ENCODE measurements around the gene SUMF1.

DNA sequence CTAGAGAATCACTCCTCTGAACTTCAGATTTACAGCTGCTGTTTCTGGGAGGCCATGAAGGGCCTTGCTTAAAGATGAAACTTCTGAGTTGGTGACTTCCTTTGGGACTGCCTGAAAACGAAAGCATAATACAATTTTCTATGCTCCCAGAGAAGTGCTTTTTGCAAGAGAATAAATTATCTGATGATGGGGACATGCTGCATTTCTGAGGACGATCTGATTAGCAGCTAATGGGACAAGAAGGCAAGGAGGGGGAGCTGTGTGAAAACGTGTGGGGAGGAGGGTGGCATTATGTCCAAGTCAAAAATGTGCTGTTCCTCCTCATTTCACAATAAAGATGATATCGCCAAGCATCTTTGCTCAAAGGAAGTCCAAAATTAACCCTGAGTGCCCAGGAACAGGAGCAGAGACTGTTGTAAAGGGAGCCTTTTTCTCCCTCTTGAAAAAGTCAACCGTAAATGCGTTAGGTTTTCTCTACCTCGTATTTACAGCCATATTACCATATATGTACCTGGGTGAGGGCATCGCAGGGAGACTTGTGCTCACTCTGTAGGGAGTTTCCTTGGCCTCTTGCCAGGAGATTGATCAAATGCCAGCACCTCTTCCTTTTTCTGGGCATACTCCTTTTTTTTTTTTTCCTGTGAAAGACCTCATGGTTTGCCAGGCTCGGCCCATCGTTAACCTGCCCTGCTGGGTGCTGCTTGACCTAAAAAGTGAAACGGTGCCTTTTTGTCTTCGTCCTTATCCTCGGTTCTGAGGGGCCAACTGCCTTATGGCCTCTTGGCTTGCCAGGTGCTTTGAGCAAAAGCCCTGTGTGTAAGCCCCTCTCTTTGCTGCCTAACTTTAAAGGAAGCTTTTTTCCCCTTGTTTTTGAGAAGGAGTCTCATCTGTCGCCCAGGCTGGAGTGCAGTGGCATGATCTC is 37.5 kb upstream of the SUMF1 start:
- TF ChIP-seq, protein P1, sequence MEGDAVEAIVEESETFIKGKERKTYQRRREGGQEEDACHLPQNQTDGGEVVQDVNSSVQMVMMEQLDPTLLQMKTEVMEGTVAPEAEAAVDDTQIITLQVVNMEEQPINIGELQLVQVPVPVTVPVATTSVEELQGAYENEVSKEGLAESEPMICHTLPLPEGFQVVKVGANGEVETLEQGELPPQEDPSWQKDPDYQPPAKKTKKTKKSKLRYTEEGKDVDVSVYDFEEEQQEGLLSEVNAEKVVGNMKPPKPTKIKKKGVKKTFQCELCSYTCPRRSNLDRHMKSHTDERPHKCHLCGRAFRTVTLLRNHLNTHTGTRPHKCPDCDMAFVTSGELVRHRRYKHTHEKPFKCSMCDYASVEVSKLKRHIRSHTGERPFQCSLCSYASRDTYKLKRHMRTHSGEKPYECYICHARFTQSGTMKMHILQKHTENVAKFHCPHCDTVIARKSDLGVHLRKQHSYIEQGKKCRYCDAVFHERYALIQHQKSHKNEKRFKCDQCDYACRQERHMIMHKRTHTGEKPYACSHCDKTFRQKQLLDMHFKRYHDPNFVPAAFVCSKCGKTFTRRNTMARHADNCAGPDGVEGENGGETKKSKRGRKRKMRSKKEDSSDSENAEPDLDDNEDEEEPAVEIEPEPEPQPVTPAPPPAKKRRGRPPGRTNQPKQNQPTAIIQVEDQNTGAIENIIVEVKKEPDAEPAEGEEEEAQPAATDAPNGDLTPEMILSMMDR (IDR thresholded peaks at IDR 0.05), result no peak
- no peak for TF ChIP-seq EZH2 (IDR thresholded peaks at IDR 0.05; ENCODE audit: borderline replicate concordance, insufficient read depth, low read depth, low read length, poor library complexity, severe bottlenecking)
